Sigmoid colon (tissue), 4 donors: Measurements from ENCODE around the gene GALNT10.

Experiments used
- EP300 ChIP-seq, 4 donors: sonication (generic); formaldehyde crosslinking; IDR thresholded peaks; one replicate each; pipeline ENCODE4 v1.6.1; 2017; ENCODE audit warnings: antibody characterized with exemption in 4 of 4
- POLR2A ChIP-seq, 2 donors: fragments of 450-650 bp; IDR thresholded peaks; one replicate each; pipeline ENCODE4 v1.6.1; 2016; ENCODE audit warnings: antibody characterized with exemption in 2 of 2, mild to moderate bottlenecking in 2 of 2, moderate library complexity in 2 of 2
- POLR2AphosphoS5 ChIP-seq, 4 donors: sonication (generic); formaldehyde crosslinking; IDR thresholded peaks; one replicate each; pipeline ENCODE4 v1.6.1; 2017; ENCODE audit warnings: antibody characterized with exemption in 4 of 4
- TF ChIP-seq, protein P1 (sequence below), 4 experiments: fragments of 450-650 bp in 3 of 4; fragments of 200-600 bp in 1 of 4; IDR thresholded peaks; one replicate each; pipeline ENCODE4 v1.5.1; 2016 to 2019; ENCODE audit warnings: antibody characterized with exemption in 4 of 4, mild to moderate bottlenecking in 3 of 4, moderate library complexity in 2 of 4

DNA sequence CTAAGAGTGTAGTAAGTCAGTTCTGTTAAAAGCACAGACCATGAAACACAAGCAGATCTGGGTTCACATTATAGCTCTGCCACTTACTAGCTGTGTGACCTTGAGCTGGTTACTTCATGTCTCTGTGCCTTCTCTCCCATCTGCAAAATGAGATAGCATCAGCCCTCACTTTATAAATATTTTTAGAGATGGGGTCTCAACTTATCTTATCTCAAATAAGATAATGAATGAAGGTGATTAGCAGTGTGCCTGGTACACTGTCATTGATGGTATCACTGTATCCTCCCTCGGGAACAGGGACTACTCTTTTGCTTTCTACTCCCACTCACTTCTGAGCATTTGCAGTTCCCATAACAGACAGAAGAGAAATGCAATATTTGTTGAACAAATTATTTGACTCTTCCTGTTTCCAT, 52.4 kb downstream of the GALNT10 start:
- TF ChIP-seq, protein P1, sequence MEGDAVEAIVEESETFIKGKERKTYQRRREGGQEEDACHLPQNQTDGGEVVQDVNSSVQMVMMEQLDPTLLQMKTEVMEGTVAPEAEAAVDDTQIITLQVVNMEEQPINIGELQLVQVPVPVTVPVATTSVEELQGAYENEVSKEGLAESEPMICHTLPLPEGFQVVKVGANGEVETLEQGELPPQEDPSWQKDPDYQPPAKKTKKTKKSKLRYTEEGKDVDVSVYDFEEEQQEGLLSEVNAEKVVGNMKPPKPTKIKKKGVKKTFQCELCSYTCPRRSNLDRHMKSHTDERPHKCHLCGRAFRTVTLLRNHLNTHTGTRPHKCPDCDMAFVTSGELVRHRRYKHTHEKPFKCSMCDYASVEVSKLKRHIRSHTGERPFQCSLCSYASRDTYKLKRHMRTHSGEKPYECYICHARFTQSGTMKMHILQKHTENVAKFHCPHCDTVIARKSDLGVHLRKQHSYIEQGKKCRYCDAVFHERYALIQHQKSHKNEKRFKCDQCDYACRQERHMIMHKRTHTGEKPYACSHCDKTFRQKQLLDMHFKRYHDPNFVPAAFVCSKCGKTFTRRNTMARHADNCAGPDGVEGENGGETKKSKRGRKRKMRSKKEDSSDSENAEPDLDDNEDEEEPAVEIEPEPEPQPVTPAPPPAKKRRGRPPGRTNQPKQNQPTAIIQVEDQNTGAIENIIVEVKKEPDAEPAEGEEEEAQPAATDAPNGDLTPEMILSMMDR (IDR thresholded peaks at IDR 0.05): no peak
- no peak for TF ChIP-seq POLR2AphosphoS5 (IDR thresholded peaks at IDR 0.05)
- no peak for TF ChIP-seq POLR2A (IDR thresholded peaks at IDR 0.05)
- TF ChIP-seq EP300 (IDR thresholded peaks at IDR 0.05): no peak
